Mesenchymal stem cell (in vitro differentiated cells and primary cell): Measurements from ENCODE around the gene SFXN4.

Source experiments
- DNase-seq: peaks from one replicate; pipeline ENCODE4 v3.0.0-alpha.2; 2013
- H2AFZ ChIP-seq: one replicate; pipeline ENCODE4 v1.6.1; 2013; ENCODE audit warnings: low read depth, mild to moderate bottlenecking, control low read depth, inconsistent platforms, low read length, moderate library complexity
- H2AK5ac ChIP-seq: 2 replicates; pipeline ENCODE4 v1.6.1; 2013; ENCODE audit warnings: low read length, moderate library complexity, mild to moderate bottlenecking, inconsistent platforms; ENCODE audit not compliant: severe bottlenecking
- H2BK120ac ChIP-seq: one replicate; pipeline ENCODE4 v1.6.1; 2013; ENCODE audit warnings: low read depth, mild to moderate bottlenecking, inconsistent platforms, low read length, moderate library complexity
- H2BK12ac ChIP-seq, 2 experiments: one replicate each; pipeline ENCODE4 v1.6.1; 2013; ENCODE audit warnings: inconsistent platforms in 2 of 2, low read length in 2 of 2, mild to moderate bottlenecking in 2 of 2, moderate library complexity in 2 of 2, control low read depth in 1 of 2
- H2BK15ac ChIP-seq: one replicate; pipeline ENCODE4 v1.6.1; 2013; ENCODE audit warnings: mild to moderate bottlenecking, low read depth, inconsistent platforms; ENCODE audit not compliant: poor library complexity, severe bottlenecking
- H2BK5ac ChIP-seq: 2 replicates; pipeline ENCODE4 v1.6.1; 2013; ENCODE audit warnings: low read depth, mild to moderate bottlenecking, low read length, control low read depth, inconsistent platforms; ENCODE audit not compliant: poor library complexity, severe bottlenecking
- H3K14ac ChIP-seq, 2 experiments: one replicate each; pipeline ENCODE4 v1.6.1; 2013; ENCODE audit warnings: inconsistent platforms in 2 of 2, low read length in 2 of 2, control low read depth in 1 of 2, mild to moderate bottlenecking in 1 of 2, moderate library complexity in 1 of 2
- H3K18ac ChIP-seq, 2 experiments: one replicate each; pipeline ENCODE4 v1.6.1; 2013; ENCODE audit warnings: inconsistent platforms in 2 of 2, low read length in 2 of 2, control low read depth in 1 of 2, low read depth in 1 of 2, mild to moderate bottlenecking in 1 of 2
- H3K23ac ChIP-seq, 2 experiments: one replicate each; pipeline ENCODE4 v1.6.1; 2013; ENCODE audit warnings: inconsistent platforms in 2 of 2, low read length in 2 of 2, mild to moderate bottlenecking in 2 of 2, moderate library complexity in 2 of 2, control low read depth in 1 of 2
- H3K27ac ChIP-seq: 2 replicates; pipeline ENCODE4 v1.5.1; 2013; ENCODE audit warnings: mild to moderate bottlenecking, moderate library complexity, low read length, control low read depth, inconsistent platforms; ENCODE audit not compliant: poor library complexity, severe bottlenecking
- H3K27me3 ChIP-seq, 2 experiments: 2 replicates each; pipeline versions ENCODE4 v1.6.1 to v1.7.0; 2013; ENCODE audit warnings: low read length in 2 of 2, mild to moderate bottlenecking in 2 of 2, moderate library complexity in 2 of 2, control low read depth in 1 of 2, inconsistent platforms in 1 of 2; ENCODE audit not compliant: control insufficient read depth in 1 of 2, insufficient read depth in 1 of 2
- H3K36me3 ChIP-seq, 2 experiments: 2 replicates each; pipeline versions ENCODE4 v1.6.1 to v1.7.0; 2013; ENCODE audit warnings: low read length in 2 of 2, control low read depth in 1 of 2, inconsistent platforms in 1 of 2, low read depth in 1 of 2, mild to moderate bottlenecking in 1 of 2; ENCODE audit not compliant: insufficient read depth in 2 of 2, control insufficient read depth in 1 of 2
- H3K4ac ChIP-seq, 2 experiments: one replicate each; pipeline ENCODE4 v1.6.1; 2013; ENCODE audit warnings: inconsistent platforms in 2 of 2, low read length in 2 of 2, mild to moderate bottlenecking in 2 of 2, moderate library complexity in 2 of 2, control low read depth in 1 of 2, low read depth in 1 of 2
- H3K4me1 ChIP-seq: 2 replicates; pipeline ENCODE4 v1.6.1; 2013; ENCODE audit warnings: low read depth, low read length, control low read depth; ENCODE audit not compliant: control insufficient read depth, insufficient read depth
- H3K4me2 ChIP-seq: 2 replicates; pipeline ENCODE4 v1.6.1; 2013; ENCODE audit warnings: low read length, mild to moderate bottlenecking, inconsistent platforms; ENCODE audit not compliant: poor library complexity, severe bottlenecking
- H3K4me3 ChIP-seq, 2 experiments: 2 replicates each; pipeline versions ENCODE4 v1.5.1 to v1.7.0; 2013; ENCODE audit warnings: low read length in 2 of 2, mild to moderate bottlenecking in 2 of 2, control low read depth in 1 of 2, low read depth in 1 of 2; ENCODE audit not compliant: insufficient read depth in 1 of 2
- H3K79me1 ChIP-seq: replicated peaks from 2 replicates; pipeline ENCODE4 v1.6.1; 2013; ENCODE audit warnings: mild to moderate bottlenecking, control low read depth, low read length, inconsistent platforms; ENCODE audit not compliant: poor library complexity, severe bottlenecking
- H3K9ac ChIP-seq: 2 replicates; pipeline ENCODE4 v1.7.0; 2013; ENCODE audit warnings: mild to moderate bottlenecking, low read length, moderate library complexity
- H3K9me3 ChIP-seq: 2 replicates; pipeline ENCODE4 v1.7.0; 2013; ENCODE audit warnings: mild to moderate bottlenecking, low read length; ENCODE audit not compliant: control insufficient read depth
- H4K8ac ChIP-seq: one replicate; pipeline ENCODE4 v1.6.1; 2013; ENCODE audit warnings: inconsistent platforms, mild to moderate bottlenecking, low read length, moderate library complexity
- H4K91ac ChIP-seq: one replicate; pipeline ENCODE4 v1.6.1; 2013; ENCODE audit warnings: mild to moderate bottlenecking, low read length, inconsistent platforms
- WGBS: methylation state at CpG from one replicate; pipeline ENCODE4 v1.1.7; 2013; ENCODE audit warnings: mixed read lengths; 5-methylcytosine and 5-hydroxymethylcytosine counted together

Gene SFXN4

DNA sequence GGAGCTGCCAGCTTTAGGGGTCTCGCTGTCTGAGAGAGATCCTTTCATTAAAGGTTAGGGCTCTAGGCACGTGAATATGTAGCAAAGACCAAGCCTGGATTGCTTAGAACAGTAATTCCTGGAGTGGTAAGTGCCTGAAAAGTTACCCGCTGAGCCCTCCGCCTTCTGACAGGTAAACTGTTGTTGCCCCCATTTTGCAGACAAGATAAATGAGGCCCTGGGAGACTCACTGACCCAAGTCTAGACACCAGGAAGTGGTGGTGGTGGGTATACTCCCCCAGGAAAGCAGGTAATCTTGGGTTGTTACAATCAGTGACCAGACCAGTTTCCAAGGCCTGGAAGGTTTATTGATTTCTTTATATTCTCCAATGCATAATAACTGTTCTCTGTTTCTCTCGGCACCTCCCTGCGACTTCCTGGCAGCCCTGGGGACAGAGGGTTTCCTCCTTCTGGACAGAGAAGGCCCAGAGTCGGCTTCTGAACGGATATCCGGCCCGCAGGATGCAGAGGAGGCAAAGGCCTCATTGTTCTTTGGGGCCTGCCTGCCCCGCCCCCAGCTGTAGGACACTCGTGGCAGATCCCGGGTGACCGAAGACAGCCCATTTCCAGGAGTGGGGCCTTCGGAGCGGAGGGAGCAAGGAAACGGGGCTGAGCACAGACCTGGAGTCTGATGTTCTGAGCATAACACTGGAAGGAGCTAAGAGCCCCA, 40.5 kb upstream of the SFXN4 start:
- Histone ChIP-seq H4K8ac (peak overlapping the region; percentile 60), H2BK12ac (peak overlapping the region; percentile 12 to 65), H3K18ac (peak overlapping the region; percentile 50 to 88), H2AFZ (no peak overlapping the region), H3K23ac (peak overlapping the region; percentile 6 to 93), H3K36me3 (no peaks in the 10 kb centered on the region), H3K79me1 (peaks cover 8% of the 10 kb centered on the region), H2BK120ac (peak overlapping the region; percentile 71), H3K9me3 (no peaks in the 10 kb centered on the region), H3K27ac (peak overlapping the region; percentile 45), H3K9ac (peak overlapping the region; percentile 78), H3K27me3 (no peaks in the 10 kb centered on the region), H3K4me1 (peaks cover 8% of the 10 kb centered on the region), H4K91ac (peak overlapping the region; percentile 72), H3K4ac (peak overlapping the region; percentile 65 to 86), H2BK15ac (peak overlapping the region; percentile 89), H3K4me3 (peak overlapping the region in 1 of 2 experiments; percentile 70), H3K4me2 (peak overlapping the region; percentile 66), H2AK5ac (peak overlapping the region; percentile 90), H2BK5ac (no peak overlapping the region), H3K14ac (no peak overlapping the region)
- 34% methylated on average over 17 of the region's 17 CpGs for WGBS
- no peak for DNase-seq

- no peak overlapping the region for H3K4me3 ChIP-seq
- H3K9me3 ChIP-seq, result no peaks in the 10 kb centered on the region
- no peak overlapping the region for H3K4ac ChIP-seq
- H3K23ac ChIP-seq, result no peak overlapping the region
- WGBS, result 69% methylated on average over 3 of the region's 4 CpGs
- no peak overlapping the region for H3K4me2 ChIP-seq
- DNase-seq, result peak; percentile 61
- no peak overlapping the region for H2BK120ac ChIP-seq
- H4K91ac ChIP-seq, result no peak overlapping the region
- no peaks in the 10 kb centered on the region for H3K27me3 ChIP-seq
- H4K8ac ChIP-seq, result no peak overlapping the region
- no peak overlapping the region for H3K27ac ChIP-seq
- H3K4me1 ChIP-seq, result peaks cover 6% of the 10 kb centered on the region
- no peak overlapping the region for H3K9ac ChIP-seq
- no peak overlapping the region for H2BK5ac ChIP-seq
- H2BK15ac ChIP-seq, result peak overlapping the region; percentile 26
- H3K79me1 ChIP-seq, result peaks cover 2% of the 10 kb centered on the region
- no peak overlapping the region for H2AK5ac ChIP-seq
- H3K18ac ChIP-seq, result no peak overlapping the region
- H3K14ac ChIP-seq, result no peak overlapping the region
- H2AFZ ChIP-seq, result no peak overlapping the region
- no peak overlapping the region for H2BK12ac ChIP-seq
- no peaks in the 10 kb centered on the region for H3K36me3 ChIP-seq
Measured at GRCh38 chr10:119203006-119203405, 37.5 kb upstream of the SFXN4 start.

GRCh38 chr10:119201233-119201632, 35.7 kb upstream of the SFXN4 start:
- H3K4me2 ChIP-seq, result no peak overlapping the region
- H3K79me1 ChIP-seq, result no peaks in the 10 kb centered on the region
- H3K4ac ChIP-seq, result no peak overlapping the region
- no peak overlapping the region for H2BK15ac ChIP-seq
- no peaks in the 10 kb centered on the region for H3K27me3 ChIP-seq
- no peaks in the 10 kb centered on the region for H3K9me3 ChIP-seq
- H2AFZ ChIP-seq, result no peak overlapping the region
- H2AK5ac ChIP-seq, result no peak overlapping the region
- no peak overlapping the region for H4K8ac ChIP-seq
- no peak overlapping the region for H3K18ac ChIP-seq
- H3K36me3 ChIP-seq, result no peaks in the 10 kb centered on the region
- H3K27ac ChIP-seq, result no peak overlapping the region
- no peak overlapping the region for H3K14ac ChIP-seq
- no CpG with 5 or more reads among the region's 1 CpG for WGBS
- no peak overlapping the region for H3K23ac ChIP-seq
- H2BK12ac ChIP-seq, result no peak overlapping the region
- no peak overlapping the region for H2BK5ac ChIP-seq
- H3K4me1 ChIP-seq, result peaks cover 5% of the 10 kb centered on the region
- H3K4me3 ChIP-seq, result no peak overlapping the region
- no peak overlapping the region for H4K91ac ChIP-seq
- H3K9ac ChIP-seq, result no peak overlapping the region
- no peak for DNase-seq
- H2BK120ac ChIP-seq, result no peak overlapping the region

GRCh38 chr10:119199231-119199992, 33.9 kb upstream of the SFXN4 start:
- Histone ChIP-seq H4K8ac (no peak overlapping the region), H3K27me3 (peaks cover 0 to 2% of the 10 kb centered on the region in 2 experiments), H3K4me2 (no peak overlapping the region), H3K23ac (no peak overlapping the region), H4K91ac (no peak overlapping the region), H2BK12ac (peak overlapping the region in 1 of 2 experiments; percentile 27), H2BK15ac (no peak overlapping the region), H3K9me3 (no peaks in the 10 kb centered on the region), H3K4ac (no peak overlapping the region), H2BK120ac (no peak overlapping the region), H2BK5ac (no peak overlapping the region), H3K27ac (no peak overlapping the region), H3K14ac (no peak overlapping the region), H2AK5ac (no peak overlapping the region), H3K79me1 (no peaks in the 10 kb centered on the region), H2AFZ (no peak overlapping the region), H3K4me3 (no peak overlapping the region), H3K9ac (peak overlapping the region; percentile 55), H3K36me3 (no peaks in the 10 kb centered on the region), H3K4me1 (peaks cover 3% of the 10 kb centered on the region), H3K18ac (no peak overlapping the region)
- peak; percentile 88 for DNase-seq
- 42% methylated on average over 9 of the region's 9 CpGs for WGBS
